Gastroesophageal sphincter (tissue), 3 donors: ENCODE results near the gene COL28A1.

Experiments
- CTCF ChIP-seq, 4 experiments: fragments of 200-600 bp in 2 of 4; fragments of 450-650 bp in 2 of 4; sonication (generic) in 1 of 4; IDR thresholded peaks; one replicate each; pipeline ENCODE4 v1.5.1; 2017 to 2019; ENCODE audit warnings: antibody characterized with exemption in 4 of 4, mild to moderate bottlenecking in 2 of 4, moderate library complexity in 2 of 4
- POLR2A ChIP-seq, 2 donors: fragments of 450-650 bp; IDR thresholded peaks; one replicate each; pipeline ENCODE4 v1.6.1; 2017; ENCODE audit warnings: antibody characterized with exemption in 2 of 2, mild to moderate bottlenecking in 2 of 2, moderate library complexity in 1 of 2

- TF ChIP-seq CTCF (IDR thresholded peaks at IDR 0.05) (no peak), POLR2A (IDR thresholded peaks at IDR 0.05) (no peak)
These were observed 183.8 kb downstream of the COL28A1 start for GRCh38 chr7:7351832-7352231.
